ENCODE data around the gene LYRM7. TPM values are rescaled to one million over a fixed set of nuclear protein-coding genes. Genes with fewer than 3 reads are reported as not detected.
"Not testable (repeated sequence)": the region's sequence is repeated elsewhere in the genome, so short reads cannot be mapped to it uniquely, and the experiment has no call there.

Gene LYRM7
- polyA plus RNA-seq (2013, experiment 1 of 2; ENCODE audit: insufficient read length) = 6.2 TPM
- 7.2 TPM for polyA plus RNA-seq (2013, experiment 2 of 2; ENCODE audit: insufficient read length)

DNA sequence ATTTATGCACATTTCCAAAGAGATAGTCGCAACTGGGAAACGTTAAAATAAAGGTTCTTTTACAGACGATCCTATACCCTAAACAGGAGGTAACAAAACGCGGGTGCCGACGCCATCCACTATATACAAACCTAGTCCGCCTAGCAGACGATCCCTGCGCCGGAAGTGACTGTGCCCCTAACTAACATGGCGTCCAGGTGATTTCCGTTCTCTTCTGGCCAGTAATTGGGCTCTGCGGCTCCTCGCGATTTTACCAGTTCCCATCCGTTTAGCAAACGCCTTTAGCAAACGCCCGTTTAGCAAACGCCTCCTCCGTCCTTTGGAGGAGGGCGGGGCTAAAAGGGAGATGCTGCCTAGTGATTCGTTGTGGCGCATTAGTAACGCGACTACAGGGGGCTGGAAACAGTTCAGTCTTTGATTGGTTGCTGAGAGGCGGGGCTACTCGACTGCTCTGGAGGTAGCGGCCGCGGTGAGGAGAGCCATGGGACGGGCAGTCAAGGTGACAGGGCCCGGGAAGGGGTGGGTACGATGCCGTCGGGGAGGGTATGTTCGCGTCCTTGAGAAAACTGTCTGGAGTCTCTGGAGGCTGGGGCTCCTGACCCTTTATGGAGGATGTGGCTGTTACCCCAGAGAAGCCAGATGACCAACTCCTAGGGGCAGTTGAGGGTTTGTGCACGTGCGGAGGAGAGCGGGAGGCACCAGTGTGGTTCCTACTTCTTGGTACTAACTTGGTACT is at the start of gene LYRM7:
Gene LYRM7, plus strand, starts transcription at position 405 of the 736 bp plus-strand sequence. Its CDS starts 77 bp downstream, at position 482.
- DNase-seq = peak; percentile 100

GRCh38 chr5:131127244-131127643 is 43.5 kb upstream of the LYRM7 start:
- not testable (repeated sequence) for DNase-seq

DNA sequence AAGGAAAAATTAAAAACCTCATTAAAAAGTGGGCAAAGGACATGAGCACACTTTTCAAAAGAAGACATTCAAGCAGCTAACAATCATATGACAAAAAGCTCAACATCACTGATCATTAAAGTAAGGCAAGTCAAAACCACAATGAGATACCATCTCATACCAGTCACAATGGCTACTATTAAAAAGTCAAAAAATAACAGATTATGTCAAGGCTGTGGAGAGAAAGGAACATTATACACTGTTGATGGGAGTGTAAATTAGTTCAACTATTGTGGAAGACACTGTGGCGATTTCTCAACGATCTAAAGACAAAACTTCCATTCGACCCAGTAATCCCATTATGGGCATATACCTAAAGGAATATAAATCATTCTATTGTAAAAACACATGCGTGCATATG is 41.4 kb upstream of the LYRM7 start:
- DNase-seq = no peak

- DNase-seq = not testable (repeated sequence)
These were observed 37.7 kb upstream of the LYRM7 start for GRCh38 chr5:131133091-131133490.

DNA sequence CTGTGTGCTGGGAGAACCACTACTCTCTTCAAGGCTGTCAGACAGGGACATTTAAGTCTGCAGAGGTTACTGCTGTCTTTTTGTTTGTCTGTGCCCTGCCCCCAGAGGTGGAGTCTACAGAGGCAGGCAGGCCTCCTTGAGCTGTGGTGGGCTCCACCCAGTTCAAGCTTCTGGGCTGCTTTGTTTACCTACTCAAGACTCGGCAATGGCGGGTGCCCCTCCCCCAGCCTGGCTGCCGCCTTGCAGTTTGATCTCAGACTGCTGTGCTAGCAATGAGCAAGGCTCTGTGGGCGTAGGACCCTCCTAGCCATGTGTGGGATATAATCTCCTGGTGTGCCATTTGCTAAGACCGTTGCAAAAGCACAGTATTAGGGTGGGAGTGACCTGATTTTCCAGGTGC is 32.3 kb upstream of the LYRM7 start:
- not testable (repeated sequence) for DNase-seq

DNA sequence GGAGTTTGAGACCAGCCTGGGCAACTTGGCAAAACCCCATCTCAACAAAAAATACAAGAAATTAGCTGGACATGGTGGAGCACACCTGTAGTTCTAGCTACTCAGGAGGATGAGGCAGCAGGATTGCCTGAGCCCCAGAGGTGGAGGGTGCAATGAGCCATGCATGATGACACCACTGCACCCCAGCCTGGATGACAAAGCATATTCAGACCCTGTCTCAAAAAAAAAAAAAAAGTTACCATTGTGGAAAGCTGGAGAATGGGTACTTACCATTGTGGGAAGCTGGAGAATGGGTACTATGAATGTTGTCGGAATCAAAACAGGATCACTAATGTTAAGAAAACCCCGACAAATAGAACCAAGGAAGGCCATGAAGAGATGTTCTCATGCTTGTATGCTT is 31.4 kb upstream of the LYRM7 start:
- no peak for DNase-seq

DNA sequence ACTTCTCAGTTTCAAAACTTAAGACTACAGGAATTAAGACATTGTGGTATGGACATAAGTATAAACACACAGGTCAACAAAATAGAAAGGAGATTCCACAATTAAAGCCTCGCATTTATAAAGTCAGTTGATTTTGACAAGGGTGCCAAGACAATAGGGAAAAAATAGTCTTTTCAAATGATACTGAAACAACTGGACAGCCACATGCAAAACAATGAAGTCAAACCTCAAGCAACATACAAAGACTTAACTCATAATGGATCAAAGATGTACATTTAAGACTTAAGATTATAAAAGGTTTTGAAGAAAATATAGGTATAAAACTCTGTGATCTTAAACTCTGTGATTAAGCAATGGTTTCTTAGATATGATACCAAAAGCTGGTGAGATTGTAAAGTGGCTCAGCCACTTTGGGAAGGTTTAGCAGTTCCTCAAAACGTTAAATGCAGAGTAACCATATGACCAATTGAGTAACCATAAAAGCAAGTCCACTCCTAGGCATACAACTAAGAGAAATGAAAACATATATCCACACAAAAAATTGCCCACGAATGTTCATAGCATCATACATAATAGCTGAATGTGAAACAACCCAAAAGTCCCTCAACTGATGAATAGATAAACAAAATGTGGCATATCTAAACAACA is 27.6 kb upstream of the LYRM7 start:
- no peak for DNase-seq

GRCh38 chr5:131147258-131147657 is 23.5 kb upstream of the LYRM7 start:
- peak; percentile 11 for DNase-seq

DNA sequence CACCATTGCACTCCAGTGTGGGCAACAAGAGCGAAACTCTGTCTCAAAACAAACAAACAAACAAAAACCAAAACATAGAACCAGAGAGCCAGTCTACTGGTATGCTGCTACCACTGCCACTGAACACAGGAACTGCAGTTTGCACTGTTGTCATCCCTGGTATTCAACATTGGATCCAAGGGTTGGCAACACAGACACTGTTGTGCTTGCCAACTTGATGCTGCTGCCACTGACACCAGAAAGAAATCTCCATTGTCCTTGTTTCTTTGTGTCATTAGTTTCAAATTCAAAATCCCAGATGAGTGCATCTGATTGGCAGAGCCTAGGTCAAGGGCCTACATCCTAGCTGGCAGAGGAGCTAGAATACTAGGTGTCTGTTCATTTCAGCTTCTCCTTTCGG is 21.9 kb upstream of the LYRM7 start:
- DNase-seq = no peak

GRCh38 chr5:131150408-131150807 is 20.3 kb upstream of the LYRM7 start:
- DNase-seq = no peak

DNA sequence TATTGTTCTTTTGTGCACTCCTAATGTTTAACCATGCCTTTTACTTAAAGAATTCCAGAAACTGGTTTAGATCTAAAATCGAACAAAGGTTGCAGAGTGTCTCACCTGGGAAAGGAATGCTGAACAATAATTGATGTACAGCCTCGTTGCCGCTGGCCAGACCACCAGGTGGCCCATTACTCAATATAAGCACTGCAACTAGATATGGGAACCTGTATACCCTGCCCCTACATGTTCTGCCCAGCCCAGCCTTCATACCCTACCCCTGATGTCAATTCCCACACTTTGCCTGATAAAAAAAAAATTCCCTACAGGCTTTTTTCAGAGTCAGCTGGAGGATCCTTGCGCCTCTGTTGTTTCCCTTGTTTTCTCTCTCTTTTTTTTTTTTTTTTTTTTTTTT is 19.5 kb upstream of the LYRM7 start:
- no peak for DNase-seq

- DNase-seq = no peak
These were observed 14.4 kb upstream of the LYRM7 start for GRCh38 chr5:131156385-131156784.

GRCh38 chr5:131156957-131157356 is 13.8 kb upstream of the LYRM7 start:
- DNase-seq = no peak

- no peak for DNase-seq
These were observed 10.6 kb upstream of the LYRM7 start for GRCh38 chr5:131160134-131160533.

DNA sequence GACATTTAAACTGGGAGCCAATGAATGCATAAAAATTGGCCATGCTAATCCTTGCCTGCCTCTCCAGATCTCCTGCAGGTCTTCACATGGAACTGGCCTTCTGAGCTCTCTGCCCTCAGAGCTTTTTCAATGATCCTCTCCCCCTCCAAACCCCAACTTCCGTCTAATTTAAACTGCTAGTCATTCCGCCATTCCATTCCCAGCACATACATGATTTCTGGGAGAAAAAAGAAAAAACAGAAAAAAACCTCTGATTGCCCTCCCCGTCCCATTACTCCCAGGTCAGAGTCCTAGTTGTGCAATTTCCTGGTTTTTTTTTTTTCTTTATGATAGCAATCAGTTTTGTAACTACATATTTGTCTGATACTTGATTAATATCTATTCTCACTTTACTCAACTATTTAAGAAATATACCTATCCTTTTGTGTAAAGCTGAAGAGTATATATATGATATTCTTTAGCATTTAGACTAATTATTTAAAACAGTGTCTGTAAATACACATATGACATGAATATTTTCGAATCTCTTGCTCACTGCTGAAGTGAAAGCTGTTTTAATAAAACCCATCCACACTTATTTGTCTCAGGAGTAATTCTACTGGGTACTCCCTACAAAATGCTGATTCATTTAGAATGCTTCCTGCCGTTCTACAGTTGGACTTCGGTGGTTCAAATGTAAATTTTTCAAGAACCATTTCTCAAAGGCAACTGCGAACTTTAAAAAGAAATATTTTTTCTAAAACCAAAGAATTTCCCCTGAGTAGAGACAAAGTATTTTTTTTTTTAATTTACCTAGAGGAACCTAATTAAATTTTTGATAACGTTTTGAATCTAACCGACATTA is 7.2 kb upstream of the LYRM7 start:
- peak; percentile 40 for DNase-seq

- peak; percentile 75 for DNase-seq
These were observed 6.3 kb upstream of the LYRM7 start for GRCh38 chr5:131164191-131165118.

- peak; percentile 85 for DNase-seq
These were observed 5.5 kb upstream of the LYRM7 start, which contains the start of gene HINT1 for GRCh38 chr5:131165119-131165727. TSS of gene HINT1 (minus strand) at chr5:131165256. CDS start at chr5:131165205, 51 bp downstream.

DNA sequence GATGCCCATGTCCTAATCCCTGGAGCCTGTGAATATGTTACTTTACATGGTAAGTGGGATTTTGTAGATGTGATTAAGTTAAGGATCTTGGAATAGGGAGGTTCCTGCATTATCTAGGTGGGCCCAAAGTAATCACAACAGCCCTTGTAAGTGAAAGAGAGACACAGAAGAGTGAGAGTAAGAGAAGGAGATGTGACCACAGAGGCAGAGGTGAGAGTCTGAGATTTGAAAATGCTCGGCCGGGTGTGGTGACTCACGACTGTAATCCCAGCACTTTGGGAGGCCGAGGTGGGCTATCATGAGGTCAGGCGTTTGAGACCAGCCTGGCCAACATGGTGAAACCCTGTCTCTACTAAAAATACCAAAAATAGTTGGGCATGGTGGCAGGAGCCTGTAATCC is 3.1 kb upstream of the LYRM7 start:
- DNase-seq = no peak

DNA sequence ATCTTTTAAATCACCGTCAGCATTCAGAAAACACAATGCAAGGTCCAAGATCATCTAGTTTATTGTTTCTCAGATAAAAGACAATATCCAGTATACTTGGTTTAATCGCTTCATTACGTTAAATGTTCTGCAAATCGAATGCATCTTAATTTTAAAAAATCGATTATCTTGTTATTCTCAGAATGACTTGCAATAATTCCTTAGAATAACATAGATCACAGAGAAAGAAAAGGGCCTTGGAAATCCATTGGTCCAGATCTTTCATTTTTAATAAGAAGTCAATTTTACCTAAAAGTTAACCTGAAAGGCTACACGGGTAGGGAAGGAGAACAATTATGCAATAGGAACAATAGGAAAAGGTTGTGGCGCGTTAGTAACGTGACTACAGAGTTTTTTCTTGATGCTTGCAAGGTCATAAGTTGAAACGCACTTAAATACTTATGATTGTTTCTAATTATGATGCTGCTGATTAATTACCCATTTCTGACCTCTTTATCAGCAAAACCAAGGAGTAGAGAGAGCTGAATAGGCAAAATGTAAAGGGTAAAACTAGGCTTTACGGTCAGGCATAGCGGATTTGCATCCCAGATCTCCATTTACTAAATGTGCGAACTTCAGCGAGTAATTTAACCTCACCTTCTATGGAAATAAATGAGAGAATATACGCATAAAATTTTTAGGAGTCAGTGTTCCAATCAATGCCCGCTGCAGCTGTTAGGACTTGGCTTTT is 769 bp upstream of the LYRM7 start:
- DNase-seq = no peak

DNA sequence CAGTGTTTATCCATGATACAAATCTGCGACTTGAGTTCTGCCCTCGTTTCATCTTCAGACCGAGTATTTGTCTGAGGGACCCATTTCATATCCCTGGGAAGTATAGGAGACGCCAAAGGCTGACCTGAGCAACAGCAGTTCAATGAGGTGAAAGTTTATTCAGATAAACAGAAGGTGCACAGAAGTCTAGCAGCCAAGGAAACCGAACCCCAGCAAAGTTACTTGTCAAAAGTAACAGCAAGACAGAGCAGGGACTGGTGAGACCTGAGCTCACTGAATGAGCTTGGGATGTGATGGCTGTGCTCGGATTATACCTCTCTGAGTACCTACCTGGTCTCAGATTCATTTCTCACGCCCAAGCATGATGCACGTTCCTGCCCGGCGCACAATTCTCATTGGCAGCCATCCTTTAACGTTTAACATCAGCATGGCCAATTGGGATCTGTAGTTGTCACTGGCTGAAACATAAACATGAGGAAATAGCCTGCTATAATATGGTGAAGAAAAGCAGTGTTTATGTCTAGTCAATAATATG is 599 bp downstream of the LYRM7 start:
- DNase-seq = no peak
